CD14-positive monocyte (primary cell): ENCODE measurements around the gene GNAL. TPM values are rescaled to one million over a fixed set of nuclear protein-coding genes. Genes with fewer than 3 reads are reported as not detected.

Experiments used
- DNase-seq, 3 donors: peaks; one replicate each; pipeline ENCODE4 v3.0.0-alpha.2; 2011 to 2022
- H2AFZ ChIP-seq: 2 replicates; pipeline ENCODE4 v1.6.0; 2012; ENCODE audit warnings: mild to moderate bottlenecking, low read depth, low read length, inconsistent platforms; ENCODE audit not compliant: insufficient read depth, poor library complexity, severe bottlenecking
- H3K27ac ChIP-seq, 2 donors: 1 replicate in 1 of 2; 2 replicates in 1 of 2; pipeline ENCODE4 v1.5.1; 2012 to 2013; ENCODE audit warnings: low read length in 2 of 2, control low read depth in 1 of 2, inconsistent platforms in 1 of 2, low read depth in 1 of 2, mild to moderate bottlenecking in 1 of 2
- H3K27me3 ChIP-seq, 2 donors: one replicate each; pipeline versions ENCODE4 v1.6.0 to v1.6.1; 2011 to 2013; ENCODE audit warnings: low read length in 2 of 2; ENCODE audit not compliant: control insufficient read depth in 2 of 2, insufficient read depth in 2 of 2
- H3K36me3 ChIP-seq, 2 donors: replicated peaks in 1 of 2; 1 replicate in 1 of 2; 2 replicates in 1 of 2; pipeline versions ENCODE4 v1.5.1 to v1.6.1; 2012 to 2013; ENCODE audit warnings: low read length in 2 of 2, control low read depth in 1 of 2, inconsistent platforms in 1 of 2, mild to moderate bottlenecking in 1 of 2; ENCODE audit not compliant: insufficient read depth in 2 of 2, control insufficient read depth in 1 of 2
- H3K4me1 ChIP-seq, 2 donors: 1 replicate in 1 of 2; 2 replicates in 1 of 2; pipeline versions ENCODE4 v1.5.1 to v1.6.1; 2012 to 2013; ENCODE audit warnings: low read length in 2 of 2, control low read depth in 1 of 2, inconsistent platforms in 1 of 2, mild to moderate bottlenecking in 1 of 2, moderate library complexity in 1 of 2; ENCODE audit not compliant: insufficient read depth in 2 of 2, control insufficient read depth in 1 of 2
- H3K4me2 ChIP-seq: replicated peaks from 2 replicates; pipeline ENCODE3; 2012; ENCODE audit warnings: low read length, moderate library complexity, mild to moderate bottlenecking; ENCODE audit not compliant: poor library complexity, severe bottlenecking; ENCODE audit errors: extremely low read depth
- H3K4me3 ChIP-seq, 3 experiments: fragments of 200-600 bp in 1 of 3; sonication (generic) in 1 of 3; replicated peaks in 1 of 3; 1 replicate in 2 of 3; 2 replicates in 1 of 3; pipeline ENCODE4 v1.5.1; 2011 to 2013; ENCODE audit warnings: low read length in 3 of 3, mild to moderate bottlenecking in 3 of 3, control low read depth in 2 of 3, low read depth in 2 of 3, inconsistent platforms in 1 of 3, moderate library complexity in 1 of 3
- H3K79me2 ChIP-seq: 2 replicates; pipeline ENCODE4 v1.6.0; 2012; ENCODE audit warnings: mild to moderate bottlenecking, control low read depth, inconsistent platforms, low read length, moderate library complexity; ENCODE audit not compliant: insufficient read depth
- H3K9ac ChIP-seq: 2 replicates; pipeline ENCODE4 v1.6.0; 2017; ENCODE audit warnings: low read length, mild to moderate bottlenecking; ENCODE audit not compliant: insufficient read depth, poor library complexity, severe bottlenecking
- H3K9me3 ChIP-seq, 2 donors: replicated peaks in 1 of 2; 1 replicate in 1 of 2; 2 replicates in 1 of 2; pipeline versions ENCODE4 v1.5.1 to v1.6.1; 2012 to 2013; ENCODE audit warnings: low read length in 2 of 2, control low read depth in 1 of 2; ENCODE audit not compliant: control insufficient read depth in 1 of 2, insufficient read depth in 1 of 2
- H4K20me1 ChIP-seq: 2 replicates; pipeline ENCODE4 v1.6.0; 2012; ENCODE audit warnings: mild to moderate bottlenecking, low read length, control low read depth, moderate library complexity; ENCODE audit not compliant: insufficient read depth
- H3K27ac Mint-ChIP-seq, 7 donors: one replicate each; pipeline ENCODE4 v1.8.0; 2020; ENCODE audit warnings: mild to moderate bottlenecking in 7 of 7, mixed read lengths in 7 of 7, moderate library complexity in 6 of 7, inconsistent platforms in 2 of 7
- H3K27me3 Mint-ChIP-seq, 3 donors: one replicate each; pipeline ENCODE4 v1.8.0; 2021 to 2022; ENCODE audit warnings: low read depth in 3 of 3, mild to moderate bottlenecking in 3 of 3, mixed read lengths in 3 of 3, moderate library complexity in 3 of 3, inconsistent platforms in 1 of 3
- H3K36me3 Mint-ChIP-seq, 2 donors: one replicate each; pipeline ENCODE4 v1.8.0; 2020; ENCODE audit warnings: mixed read lengths in 2 of 2, inconsistent platforms in 1 of 2, mild to moderate bottlenecking in 1 of 2
- H3K4me1 Mint-ChIP-seq: one replicate; pipeline ENCODE4 v1.8.0; 2020; ENCODE audit warnings: mild to moderate bottlenecking, mixed read lengths
- H3K4me3 Mint-ChIP-seq, 2 donors: one replicate each; pipeline ENCODE4 v1.8.0; 2020; ENCODE audit warnings: mild to moderate bottlenecking in 2 of 2, mixed read lengths in 2 of 2, moderate library complexity in 1 of 2
- H3K9me3 Mint-ChIP-seq, 7 donors: one replicate each; pipeline ENCODE4 v1.8.0; 2020 to 2022; ENCODE audit warnings: mixed read lengths in 7 of 7, mild to moderate bottlenecking in 6 of 7, moderate library complexity in 6 of 7, inconsistent platforms in 2 of 7
- CTCF ChIP-seq: fragments of 200-600 bp; IDR thresholded peaks from one replicate; pipeline ENCODE4 v1.8.0; 2022; ENCODE audit warnings: antibody characterized with exemption, mild to moderate bottlenecking
- WGBS: methylation state at CpG from one replicate; pipeline ENCODE4 v1.1.5; 2013; ENCODE audit warnings: missing lambda C conversion rate; ENCODE audit not compliant: insufficient coverage; 5-methylcytosine and 5-hydroxymethylcytosine counted together
- intact Hi-C, 2 donors: fragments of 100-400 bp; cut with micrococcal nuclease; formaldehyde crosslinking; loops; one replicate each; pipeline versions ENCODE4 v1.15.0 to v1.15.1; 2023
- polyA plus RNA-seq, 3 donors: library from polyadenylated mRNA; depleted of rRNA in 1 of 3; unstranded in 2 of 3; stranded (reverse) in 1 of 3; fragments of 300-500 nt in 2 of 3; fragments of >200 nt in 1 of 3; fragmentation: Illumina TruSeq in 2 of 3; gene quantifications; 1 replicate in 2 of 3; 2 replicates in 1 of 3; pipeline ENCODE4 v1.2.3, GENCODE V29; 2012 to 2021

Gene GNAL
- polyA plus RNA-seq, 3 donors, result 0.01 to 0.03 TPM; not detected in 1

- no peaks in the 10 kb centered on the region for H3K4me1 Mint-ChIP-seq
- no peak overlapping the region for H3K4me3 ChIP-seq
- H3K4me2 ChIP-seq, result no peak overlapping the region
- H3K9me3 ChIP-seq, result no peaks in the 10 kb centered on the region
- H3K27ac Mint-ChIP-seq, result peak overlapping the region in 1 of 7 donors; percentile 4
- no peaks in the 10 kb centered on the region for H3K27me3 ChIP-seq
- H3K36me3 Mint-ChIP-seq, result no peaks in the 10 kb centered on the region
- no peak overlapping the region for H3K4me3 Mint-ChIP-seq
- H3K27ac ChIP-seq, result no peak overlapping the region
- no peaks in the 10 kb centered on the region for H3K79me2 ChIP-seq
- intact Hi-C loops, result no loop called here
- H3K4me1 ChIP-seq, result no peaks in the 10 kb centered on the region
- no peaks in the 10 kb centered on the region for H3K36me3 ChIP-seq
- 97% methylated on average over 6 of the region's 6 CpGs for whole genome bisulfite sequencing
- no peak overlapping the region for H3K9ac ChIP-seq
- H3K9me3 Mint-ChIP-seq, result no peaks in the 10 kb centered on the region
- no peaks in the 10 kb centered on the region for H4K20me1 ChIP-seq
- H3K27me3 Mint-ChIP-seq, result peaks cover 2 to 12% (median 11%) of the 10 kb centered on the region in 3 donors
- no peak overlapping the region for H2AFZ ChIP-seq
- DNase-seq, result no peak
- TF ChIP-seq CTCF, result no peak
These were observed 113.1 kb downstream of the GNAL start for GRCh38 chr18:11802158-11802557.

GRCh38 chr18:11802586-11802985, 113.5 kb downstream of the GNAL start:
- no peaks in the 10 kb centered on the region for H3K79me2 ChIP-seq
- no peaks in the 10 kb centered on the region for H3K36me3 ChIP-seq
- no peak overlapping the region for H3K4me2 ChIP-seq
- no peaks in the 10 kb centered on the region for H3K27me3 ChIP-seq
- WGBS, result 92% methylated on average over 6 of the region's 10 CpGs
- Mint-ChIP-seq H3K27ac (no peak overlapping the region), H3K36me3 (no peaks in the 10 kb centered on the region), H3K9me3 (no peaks in the 10 kb centered on the region), H3K4me1 (no peaks in the 10 kb centered on the region), H3K27me3 (peaks cover 2 to 13% (median 10%) of the 10 kb centered on the region in 3 donors), H3K4me3 (no peak overlapping the region)
- no peaks in the 10 kb centered on the region for H3K9me3 ChIP-seq
- no peak overlapping the region for H3K9ac ChIP-seq
- H3K4me3 ChIP-seq, result no peak overlapping the region
- TF ChIP-seq CTCF, result no peak
- intact Hi-C loops, result no loop called here
- H3K4me1 ChIP-seq, result no peaks in the 10 kb centered on the region
- DNase-seq, result no peak
- no peaks in the 10 kb centered on the region for H4K20me1 ChIP-seq
- no peak overlapping the region for H3K27ac ChIP-seq
- no peak overlapping the region for H2AFZ ChIP-seq
